A549 treated with dexamethasone at 1 μM for 4 hours (cell line): ENCODE measurements around the gene LRRC37A. TPM values are rescaled to one million over a fixed set of nuclear protein-coding genes. Genes with fewer than 3 reads are reported as not detected.

Source experiments
- total RNA-seq: library from RNA; stranded (reverse); fragments of 200-300 nt; extraction: Qiagen RNA extraction; gene quantifications from 5 replicates; pipeline ENCODE4 v1.2.3, GENCODE V29; 2022

The LRRC37A gene
- total RNA-seq, result 0.86 to 1.6 TPM (median 1.1 TPM) in 5 replicates

DNA sequence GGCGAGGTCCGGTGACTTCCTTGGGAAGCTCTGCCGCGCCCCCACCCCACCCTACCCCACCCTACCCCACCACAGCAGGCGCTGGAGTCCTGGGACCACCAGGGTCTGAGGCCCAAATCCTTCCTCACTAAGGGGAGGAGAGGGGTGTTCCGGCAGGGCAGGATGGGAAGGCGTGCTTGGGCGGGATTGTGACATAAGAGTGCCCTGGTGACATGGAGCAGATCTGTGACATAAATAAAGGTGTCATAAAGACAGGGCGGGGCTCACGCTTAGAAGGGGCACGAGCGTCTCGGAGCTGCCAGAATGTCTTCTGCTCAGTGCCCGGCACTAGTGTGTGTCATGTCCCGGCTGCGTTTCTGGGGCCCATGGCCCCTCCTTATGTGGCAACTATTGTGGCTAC, at the start of gene LRRC37A:
TSS of gene LRRC37A (plus strand) at position 301 of the 400 bp plus-strand sequence. CDS start at position 304, 3 bp downstream.

DNA sequence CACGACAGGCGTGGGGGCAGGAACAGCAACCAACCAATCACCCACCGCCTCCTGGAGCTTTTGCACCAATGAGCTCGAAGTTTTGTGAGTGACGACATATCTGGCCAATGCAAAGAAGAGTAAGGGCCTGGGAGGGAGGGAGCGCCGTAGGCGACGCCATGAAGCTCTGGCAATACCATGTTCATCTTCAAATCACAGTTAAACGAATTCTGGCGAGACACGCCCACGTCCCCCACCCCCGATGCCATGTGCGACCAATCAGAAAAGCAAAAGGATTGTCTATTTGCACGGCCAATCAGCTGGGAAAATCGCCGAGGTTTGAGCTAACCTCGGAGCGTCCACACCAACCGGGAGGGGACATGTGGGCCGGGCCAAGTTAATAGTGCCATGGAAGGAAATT, 66.8 kb downstream of the LRRC37A start, which contains the start of gene ARL17B:
TSS of gene ARL17B (minus strand) at position 12 of the 400 bp plus-strand sequence. CDS start 3,369 bp downstream, outside the sequence.

Other genes starting within 250 kb of the LRRC37A start
- gene KANSL1, start 101.7 kb upstream of the LRRC37A start, total RNA-seq, result 19.4 to 29.4 TPM (median 27.1 TPM) in 5 replicates
- 5.4 to 6.7 TPM (median 6.0 TPM) in 5 replicates for gene ARL17B, start 66.6 kb downstream of the LRRC37A start, total RNA-seq
- gene LRRC37A2, start 217.3 kb downstream of the LRRC37A start, total RNA-seq, result 3.6 to 5.0 TPM (median 4.4 TPM) in 5 replicates